Measurements from ENCODE around the gene TMPRSS7.

GRCh38 chr3:112088944-112089343, 54.4 kb downstream of the TMPRSS7 start:
- TF ChIP-seq CTCF (IDR thresholded peaks at IDR 0.05), result no peak
- no peak for TF ChIP-seq POLR2A (IDR thresholded peaks at IDR 0.05)

Measured in lower leg skin (tissue), 3 donors.